Measurements from ENCODE around the gene PTHLH.
A peak's percentile ranks its signal among the peaks of the same experiment; 100 is the strongest.

PTHLH gene

GRCh38 chr12:27972721-27973120, at the start of gene PTHLH:
TSS of gene PTHLH (minus strand) at chr12:27972733. CDS start at chr12:27969494, 3,239 bp downstream.
- DNase-seq = no peak

- DNase-seq = no peak
Measured at GRCh38 chr12:28021704-28022103, 49.2 kb upstream of the PTHLH start.

GRCh38 chr12:28017873-28018255, 45.3 kb upstream of the PTHLH start:
- DNase-seq = no peak

GRCh38 chr12:28017126-28017872, 44.8 kb upstream of the PTHLH start:
- no peak for DNase-seq

GRCh38 chr12:28015165-28015564, 42.6 kb upstream of the PTHLH start:
- no peak for DNase-seq

GRCh38 chr12:28014196-28014595, 41.7 kb upstream of the PTHLH start:
- no peak for DNase-seq

GRCh38 chr12:28012333-28012918, 39.9 kb upstream of the PTHLH start:
- DNase-seq = no peak

- no peak for DNase-seq
Measured at GRCh38 chr12:28010036-28010435, 37.5 kb upstream of the PTHLH start.

- no peak for DNase-seq
Measured at GRCh38 chr12:27999970-28000369, 27.4 kb upstream of the PTHLH start.

- DNase-seq = no peak
Measured at GRCh38 chr12:27999521-27999920, 27.0 kb upstream of the PTHLH start.

GRCh38 chr12:27998658-27999057, 26.1 kb upstream of the PTHLH start:
- no peak for DNase-seq

GRCh38 chr12:27998170-27998569, 25.6 kb upstream of the PTHLH start:
- DNase-seq = no peak

GRCh38 chr12:27996761-27997160, 24.2 kb upstream of the PTHLH start:
- no peak for DNase-seq

GRCh38 chr12:27995406-27995805, 22.9 kb upstream of the PTHLH start:
- no peak for DNase-seq

- no peak for DNase-seq
Measured at GRCh38 chr12:27988594-27989233, 16.2 kb upstream of the PTHLH start.

- no peak for DNase-seq
Measured at GRCh38 chr12:27987331-27987730, 14.8 kb upstream of the PTHLH start.

GRCh38 chr12:27984275-27984674, 11.7 kb upstream of the PTHLH start:
- no peak for DNase-seq

GRCh38 chr12:27982951-27983350, 10.4 kb upstream of the PTHLH start:
- DNase-seq = no peak

- DNase-seq = no peak
Measured at GRCh38 chr12:27982385-27982784, 9.9 kb upstream of the PTHLH start.

GRCh38 chr12:27981874-27982273, 9.3 kb upstream of the PTHLH start:
- DNase-seq = no peak

GRCh38 chr12:27979145-27979544, 6.6 kb upstream of the PTHLH start:
- no peak for DNase-seq

GRCh38 chr12:27975222-27976136, 2.9 kb upstream of the PTHLH start:
- DNase-seq = peak; percentile 22

GRCh38 chr12:27974735-27975221, 2.2 kb upstream of the PTHLH start:
- no peak for DNase-seq

Measured in 8988T (cell line).